SK-N-SH (cell line): ENCODE data around the gene THSD4. TPM values are rescaled to one million over a fixed set of nuclear protein-coding genes. Genes with fewer than 3 reads are reported as not detected.

Source experiments
- CTCF ChIA-PET: fragments of 300-600, 350-600 bp; formaldehyde crosslinking; extraction: SDS; loops from one replicate; lab custom pipeline; 2021; lab: Yijun Ruan, JAX
- POLR2A ChIA-PET: fragments of 350-600 bp; sonication (Branson Sonifier 250); formaldehyde crosslinking; extraction: SDS; loops from one replicate; lab custom pipeline; 2020; ENCODE audit warnings: antibody characterized with exemption, inconsistent platforms; lab: Yijun Ruan, JAX
- DNase-seq: peaks from one replicate; pipeline ENCODE4 v3.0.0; 2012
- H2AFZ ChIP-seq: fragments of 200-600 bp; sonication (generic); 2 replicates; pipeline ENCODE4 v1.8.1; 2016; ENCODE audit warnings: antibody characterized with exemption, mild to moderate bottlenecking, low read depth
- H3F3A ChIP-seq: fragments of 200-600 bp; sonication (generic); replicated peaks from 2 replicates; pipeline ENCODE3; 2016; ENCODE audit warnings: antibody characterized with exemption, mild to moderate bottlenecking; ENCODE audit not compliant: insufficient read depth
- H3K27ac ChIP-seq, 2 experiments: fragments of 200-500 bp in 1 of 2; fragments of 200-600 bp in 1 of 2; sonication (Bioruptor generic) in 1 of 2; sonication (generic), shearing (Covaris generic) in 1 of 2; 2 replicates each; pipeline versions ENCODE4 v1.5.1 to v1.6.1; 2014 to 2016; ENCODE audit warnings: low read depth in 2 of 2, inconsistent platforms in 1 of 2, low read length in 1 of 2, mild to moderate bottlenecking in 1 of 2, mixed read lengths in 1 of 2
- H3K27me3 ChIP-seq: fragments of 200-600 bp; sonication (generic), shearing (Covaris generic); 2 replicates; pipeline ENCODE4 v1.6.1; 2016; ENCODE audit warnings: mixed run types; ENCODE audit not compliant: insufficient read depth
- H3K36me3 ChIP-seq, 2 experiments: fragments of 200-500 bp in 1 of 2; fragments of 200-600 bp in 1 of 2; sonication (Bioruptor generic) in 1 of 2; sonication (generic) in 1 of 2; replicated peaks in 1 of 2; 2 replicates each; pipeline versions ENCODE3 to v1.5.1; 2014 to 2016; ENCODE audit warnings: low read length in 1 of 2, mild to moderate bottlenecking in 1 of 2; ENCODE audit not compliant: insufficient read depth in 2 of 2, control insufficient read depth in 1 of 2
- H3K4me1 ChIP-seq, 2 experiments: fragments of 200-500 bp in 1 of 2; fragments of 200-600 bp in 1 of 2; sonication (Bioruptor generic) in 1 of 2; sonication (generic), shearing (Covaris generic) in 1 of 2; 2 replicates each; pipeline versions ENCODE4 v1.5.1 to v1.6.1; 2014 to 2016; ENCODE audit warnings: low read depth in 1 of 2, low read length in 1 of 2, mixed run types in 1 of 2; ENCODE audit not compliant: insufficient read depth in 2 of 2, control insufficient read depth in 1 of 2
- H3K4me2 ChIP-seq: fragments of 200-600 bp; sonication (generic), shearing (Covaris generic); 2 replicates; pipeline ENCODE4 v1.6.1; 2017; ENCODE audit warnings: mixed run types
- H3K4me3 ChIP-seq, 2 experiments: fragments of 200-500 bp in 1 of 2; fragments of 200-600 bp in 1 of 2; sonication (Bioruptor generic) in 1 of 2; sonication (generic), shearing (Covaris generic) in 1 of 2; 2 replicates each; pipeline versions ENCODE4 v1.5.1 to v1.8.1; 2014 to 2016; ENCODE audit warnings: low read depth in 2 of 2, inconsistent platforms in 1 of 2, low read length in 1 of 2, mild to moderate bottlenecking in 1 of 2, mixed read lengths in 1 of 2, moderate library complexity in 1 of 2
- H3K79me2 ChIP-seq: fragments of 200-600 bp; sonication (generic); 2 replicates; pipeline ENCODE4 v1.8.1; 2017; ENCODE audit warnings: mild to moderate bottlenecking; ENCODE audit not compliant: insufficient read depth
- H3K9ac ChIP-seq: fragments of 200-600 bp; sonication (generic); 2 replicates; pipeline ENCODE4 v1.6.1; 2017; ENCODE audit warnings: mixed run types
- H3K9me2 ChIP-seq: fragments of 200-600 bp; sonication (generic); 2 replicates; pipeline ENCODE4 v1.6.1; 2017; ENCODE audit warnings: mixed run types
- H3K9me3 ChIP-seq: fragments of 200-600 bp; sonication (generic); 2 replicates; pipeline ENCODE4 v1.6.1; 2017; ENCODE audit warnings: mixed run types, mild to moderate bottlenecking, moderate library complexity
- H4K20me1 ChIP-seq: fragments of 200-600 bp; sonication (generic); 2 replicates; pipeline ENCODE4 v1.6.1; 2017; ENCODE audit warnings: mild to moderate bottlenecking, mixed run types; ENCODE audit not compliant: insufficient read depth
- CTCF ChIP-seq: fragments of 200-600 bp; sonication (generic); IDR thresholded peaks from 2 replicates; pipeline ENCODE4 v1.6.1; 2017; ENCODE audit warnings: antibody characterized with exemption, mild to moderate bottlenecking, moderate library complexity
- ELF1 ChIP-seq: IDR thresholded peaks from 2 replicates; pipeline ENCODE4 v1.4.0; 2012
- EP300 ChIP-seq, 2 experiments: IDR thresholded peaks; 2 replicates each; pipeline versions ENCODE4 v1.4.0 to v1.6.1; 2012; ENCODE audit warnings: borderline replicate concordance in 1 of 2, low read depth in 1 of 2, low read length in 1 of 2
- EZH2phosphoT487 ChIP-seq: fragments of 200-600 bp; sonication (generic); IDR thresholded peaks from 2 replicates; pipeline ENCODE4 v1.6.1; 2017; ENCODE audit warnings: low read depth, mixed run types, mild to moderate bottlenecking, antibody characterized with exemption, moderate library complexity, borderline replicate concordance
- FOSL2 ChIP-seq: IDR thresholded peaks from 2 replicates; pipeline ENCODE4 v1.4.0; 2012; ENCODE audit warnings: low read depth, mild to moderate bottlenecking, moderate library complexity, borderline replicate concordance
- FOXJ3 ChIP-seq: sonication (generic); formaldehyde crosslinking; IDR thresholded peaks from 2 replicates; pipeline ENCODE4 v1.5.1; 2020; ENCODE audit warnings: mild to moderate bottlenecking, missing genetic modification reagents
- FOXM1 ChIP-seq: IDR thresholded peaks from 2 replicates; pipeline ENCODE4 v1.4.0; 2012; ENCODE audit warnings: low read depth, mild to moderate bottlenecking
- IRF3 ChIP-seq: fragments of 150-350 bp; IDR thresholded peaks from 2 replicates; pipeline ENCODE4 v1.6.1; 2016; ENCODE audit warnings: mild to moderate bottlenecking, low read depth, low read length
- MAX ChIP-seq: IDR thresholded peaks from 2 replicates; pipeline ENCODE4 v1.4.0; 2012; ENCODE audit warnings: low read depth
- MEF2A ChIP-seq: IDR thresholded peaks from 2 replicates; pipeline ENCODE4 v1.4.0; 2012; ENCODE audit warnings: low read depth, borderline replicate concordance
- MXI1 ChIP-seq: IDR thresholded peaks from 2 replicates; pipeline ENCODE4 v1.6.1; 2012; ENCODE audit warnings: mild to moderate bottlenecking, low read depth, low read length, improper control_type of control experiment
- RAD21 ChIP-seq: IDR thresholded peaks from 2 replicates; pipeline ENCODE4 v1.6.1; 2012; ENCODE audit warnings: mild to moderate bottlenecking, low read length
- RFX5 ChIP-seq: IDR thresholded peaks from 2 replicates; pipeline ENCODE4 v1.6.1; 2012; ENCODE audit warnings: mild to moderate bottlenecking, improper control_type of control experiment, low read length
- SMC3 ChIP-seq: IDR thresholded peaks from 2 replicates; pipeline ENCODE4 v1.6.1; 2012; ENCODE audit warnings: low read depth, low read length, improper control_type of control experiment
- TAF1 ChIP-seq: IDR thresholded peaks from 2 replicates; pipeline ENCODE4 v1.6.1; 2012; ENCODE audit warnings: low read depth, mild to moderate bottlenecking, low read length, moderate library complexity, borderline replicate concordance
- YY1 ChIP-seq: IDR thresholded peaks from 2 replicates; pipeline ENCODE4 v1.4.0; 2012; ENCODE audit warnings: low read depth, mild to moderate bottlenecking
- ZBTB33 ChIP-seq: IDR thresholded peaks from 2 replicates; pipeline ENCODE4 v1.4.0; 2012; ENCODE audit warnings: low read depth, borderline replicate concordance
- WGBS: methylation state at CpG from one replicate; pipeline ENCODE4 v1.1.6; 2017; ENCODE audit warnings: low lambda C conversion rate; 5-methylcytosine and 5-hydroxymethylcytosine counted together
- polyA plus RNA-seq, 3 experiments: library from polyadenylated mRNA; depleted of rRNA; stranded (reverse); fragments of >200 nt; gene quantifications; 2 replicates each; pipeline ENCODE4 v1.2.3, GENCODE V29; 2012

Gene THSD4
- polyA plus RNA-seq, 1 of the 3 experiments (the other 2 are of a cell fraction) = 79.1 TPM

- H3K79me2 ChIP-seq = no peaks in the 10 kb centered on the region; the same call in 1 of the 2 replicates
- H3K9me3 ChIP-seq = no peaks in the 10 kb centered on the region
- H3K27me3 ChIP-seq = no peaks in the 10 kb centered on the region
- ChIA-PET POLR2A (no interaction called here), CTCF (interaction anchor here (0.6 kb wide), 1 partner anchor 642 kb away, joined by 4 read pairs; no protein-coding TSS in a partner anchor)
- H3K9me2 ChIP-seq = no peaks in the 10 kb centered on the region
- no peak overlapping the region for H3K4me2 ChIP-seq
- H4K20me1 ChIP-seq = no peaks in the 10 kb centered on the region
- H3F3A ChIP-seq = peaks cover 3% of the 10 kb centered on the region
- no peak for TF ChIP-seq SMC3
- TF ChIP-seq ZBTB33 = no peak
- no peak for TF ChIP-seq FOXJ3 (CRISPR knock-in tag)
- TF ChIP-seq EZH2phosphoT487 = no peak
- no peak for TF ChIP-seq FOXM1
- TF ChIP-seq ELF1 = no peak
- no peaks in the 10 kb centered on the region for H3K4me1 ChIP-seq
- DNase-seq = no peak
- no peaks in the 10 kb centered on the region for H3K36me3 ChIP-seq
- no peak overlapping the region for H3K9ac ChIP-seq
- 96% methylated on average over 3 of the region's 3 CpGs for WGBS
- H3K4me3 ChIP-seq = no peak overlapping the region
- no peak overlapping the region for H3K27ac ChIP-seq
- no peak overlapping the region for H2AFZ ChIP-seq
These were observed 198.5 kb downstream of the THSD4 start for GRCh38 chr15:71313806-71314205.

GRCh38 chr15:71314956-71315537 is 199.8 kb downstream of the THSD4 start:
- no peak overlapping the region for H3K4me3 ChIP-seq
- POLR2A ChIA-PET = no interaction called here
- no peaks in the 10 kb centered on the region for H3K9me2 ChIP-seq
- no peaks in the 10 kb centered on the region for H3K27me3 ChIP-seq
- H3K79me2 ChIP-seq = no peaks in the 10 kb centered on the region; the same call in 1 of the 2 replicates
- 94% methylated on average over 2 of the region's 2 CpGs for WGBS
- no peaks in the 10 kb centered on the region for H3K4me1 ChIP-seq
- TF ChIP-seq ELF1 (no peak), FOSL2 (no peak)
- H4K20me1 ChIP-seq = no peaks in the 10 kb centered on the region
- no peaks in the 10 kb centered on the region for H3K36me3 ChIP-seq
- no peak overlapping the region for H2AFZ ChIP-seq
- H3K9ac ChIP-seq = no peak overlapping the region
- no peak overlapping the region for H3K4me2 ChIP-seq
- CTCF ChIA-PET = no interaction called here
- H3K27ac ChIP-seq = no peak overlapping the region
- no peaks in the 10 kb centered on the region for H3K9me3 ChIP-seq
- H3F3A ChIP-seq = peaks cover 3% of the 10 kb centered on the region
- no peak for DNase-seq

GRCh38 chr15:71316911-71317310 is 201.6 kb downstream of the THSD4 start:
- Histone ChIP-seq H3K4me3 (no peak overlapping the region), H3K27me3 (no peaks in the 10 kb centered on the region), H2AFZ (no peak overlapping the region), H3K9ac (no peak overlapping the region), H3K9me2 (no peaks in the 10 kb centered on the region), H3K4me1 (no peaks in the 10 kb centered on the region), H3K36me3 (no peaks in the 10 kb centered on the region), H3K4me2 (no peak overlapping the region), H3K9me3 (no peaks in the 10 kb centered on the region), H3K79me2 (no peaks in the 10 kb centered on the region; the same call in 1 of the 2 replicates), H4K20me1 (no peaks in the 10 kb centered on the region), H3F3A (peaks cover 3% of the 10 kb centered on the region), H3K27ac (no peak overlapping the region)
- CTCF ChIA-PET = no interaction called here
- POLR2A ChIA-PET = no interaction called here
- no peak for DNase-seq
- WGBS = 95% methylated on average over 1 of the region's 1 CpG
- no peak for TF ChIP-seq CTCF
- TF ChIP-seq EP300 (IDR thresholded peaks at IDR 0.05; ENCODE audit: borderline replicate concordance in 1 of 2, low read depth in 1 of 2, low read length in 1 of 2) = no peak
- TF ChIP-seq MAX = no peak
- TF ChIP-seq SMC3 = no peak
- TF ChIP-seq EZH2phosphoT487 = no peak
- no peak for TF ChIP-seq YY1
- no peak for TF ChIP-seq RFX5
- no peak for TF ChIP-seq RAD21
- TF ChIP-seq MXI1 = no peak
- no peak for TF ChIP-seq IRF3
- no peak for TF ChIP-seq MEF2A
- TF ChIP-seq TAF1 = no peak
- no peak for TF ChIP-seq FOSL2
